Stimulated activated CD8-positive, alpha-beta memory T cell treated with anti-CD3 and anti-CD28 coated beads, Interleukin-7, amount 100 ng/mL, for 4 hours (primary cell): ENCODE results near the gene COG7.
"Not testable (repeated sequence)": the region's sequence is repeated elsewhere in the genome, so short reads cannot be mapped to it uniquely, and the experiment has no call there.

Experiments used
- DNase-seq, 2 donors: peaks; one replicate each; pipeline ENCODE4 v3.0.0-alpha.2; 2020; ENCODE audit warnings: low read depth in 2 of 2

The COG7 gene

GRCh38 chr16:23384878-23385277 is 68.1 kb downstream of the COG7 start:
- DNase-seq = no peak

GRCh38 chr16:23383881-23384280 is 69.1 kb downstream of the COG7 start:
- no peak for DNase-seq

- no peak for DNase-seq
Measured at GRCh38 chr16:23382279-23382678, 70.7 kb downstream of the COG7 start.

- DNase-seq = not testable (repeated sequence)
Measured at GRCh38 chr16:23381702-23382101, 71.3 kb downstream of the COG7 start.

GRCh38 chr16:23380501-23380951 is 72.5 kb downstream of the COG7 start:
- no peak for DNase-seq

- no peak for DNase-seq
Measured at GRCh38 chr16:23379707-23380106, 73.3 kb downstream of the COG7 start.

GRCh38 chr16:23378921-23379320 is 74.1 kb downstream of the COG7 start:
- no peak for DNase-seq

GRCh38 chr16:23378256-23378655 is 74.7 kb downstream of the COG7 start:
- no peak for DNase-seq

- DNase-seq = no peak
Measured at GRCh38 chr16:23377071-23377931, 75.7 kb downstream of the COG7 start.

- DNase-seq = no peak
Measured at GRCh38 chr16:23375643-23376042, 77.3 kb downstream of the COG7 start.

GRCh38 chr16:23374721-23375510 is 78.1 kb downstream of the COG7 start:
- no peak for DNase-seq

- DNase-seq = no peak
Measured at GRCh38 chr16:23373436-23374219, 79.4 kb downstream of the COG7 start.

GRCh38 chr16:23371368-23371767 is 81.6 kb downstream of the COG7 start:
- no peak for DNase-seq

- no peak for DNase-seq
Measured at GRCh38 chr16:23369416-23369815, 83.6 kb downstream of the COG7 start.

GRCh38 chr16:23368469-23368868 is 84.5 kb downstream of the COG7 start:
- no peak for DNase-seq

- no peak for DNase-seq
Measured at GRCh38 chr16:23367988-23368387, 85.0 kb downstream of the COG7 start.

- DNase-seq = no peak
Measured at GRCh38 chr16:23367564-23367963, 85.4 kb downstream of the COG7 start.

- DNase-seq = not testable (repeated sequence)
Measured at GRCh38 chr16:23366341-23366740, 86.6 kb downstream of the COG7 start.

GRCh38 chr16:23365602-23366240 is 87.3 kb downstream of the COG7 start:
- DNase-seq = no peak

- no peak for DNase-seq
Measured at GRCh38 chr16:23362460-23363317, 90.3 kb downstream of the COG7 start.
